Adipocyte (in vitro differentiated cells): ENCODE results near the gene SAMD11.

ENCODE experiments used
- DNase-seq: peaks from one replicate; pipeline ENCODE4 v3.0.0-alpha.2; 2015; ENCODE audit warnings: low read depth
- H3K27me3 ChIP-seq: replicated peaks from 2 replicates; pipeline ENCODE4 v1.7.0; 2013; ENCODE audit warnings: mild to moderate bottlenecking, low read length, moderate library complexity; ENCODE audit not compliant: control insufficient read depth, insufficient read depth
- H3K36me3 ChIP-seq: 2 replicates; pipeline ENCODE4 v1.7.0; 2013; ENCODE audit warnings: low read length, mild to moderate bottlenecking, moderate library complexity; ENCODE audit not compliant: control insufficient read depth, insufficient read depth, severe bottlenecking
- H3K4me1 ChIP-seq: 2 replicates; pipeline ENCODE4 v1.7.0; 2013; ENCODE audit warnings: mild to moderate bottlenecking, low read length, moderate library complexity; ENCODE audit not compliant: control insufficient read depth, insufficient read depth
- H3K4me3 ChIP-seq: 2 replicates; pipeline ENCODE4 v1.7.0; 2013; ENCODE audit warnings: mild to moderate bottlenecking, low read length, moderate library complexity
- H3K9ac ChIP-seq: 2 replicates; pipeline ENCODE4 v1.7.0; 2013; ENCODE audit warnings: mild to moderate bottlenecking, low read length, moderate library complexity
- H3K9me3 ChIP-seq: 2 replicates; pipeline ENCODE4 v1.7.0; 2013; ENCODE audit warnings: mild to moderate bottlenecking, low read length, moderate library complexity; ENCODE audit not compliant: control insufficient read depth

Gene SAMD11

GRCh38 chr1:992362-992761 lies 68.6 kb downstream of the SAMD11 start:
- no peak overlapping the region for H3K4me3 ChIP-seq
- peaks cover 13% of the 10 kb centered on the region for H3K27me3 ChIP-seq
- H3K36me3 ChIP-seq: no peaks in the 10 kb centered on the region
- DNase-seq: no peak
- H3K4me1 ChIP-seq: no peaks in the 10 kb centered on the region
- H3K9ac ChIP-seq: no peak overlapping the region
- H3K9me3 ChIP-seq: peaks cover 13% of the 10 kb centered on the region

GRCh38 chr1:993379-993995 lies 69.8 kb downstream of the SAMD11 start:
- H3K9ac ChIP-seq: no peak overlapping the region
- no peaks in the 10 kb centered on the region for H3K4me1 ChIP-seq

More at GRCh38 chr1:993379-993995, 69.8 kb downstream of the SAMD11 start:
- DNase-seq: no peak
- Histone ChIP-seq H3K36me3 (no peaks in the 10 kb centered on the region), H3K27me3 (peaks cover 23% of the 10 kb centered on the region), H3K4me3 (no peak overlapping the region), H3K9me3 (peaks cover 13% of the 10 kb centered on the region)
